OCI-LY7 (cell line): ENCODE data around the gene PEMT.

Experiments
- EZH2phosphoT487 ChIP-seq: fragments of 200-600 bp; sonication (generic); IDR thresholded peaks from 2 replicates; pipeline ENCODE4 v1.6.1; 2018; ENCODE audit warnings: low read depth, borderline replicate concordance, mild to moderate bottlenecking, mixed run types, antibody characterized with exemption, low read length, moderate library complexity, mixed read lengths
- TF ChIP-seq, protein P1 (sequence below): fragments of 200-600 bp; sonication (generic); conservative IDR thresholded peaks from 2 replicates; pipeline ENCODE4 v1.5.1; 2014; ENCODE audit warnings: mild to moderate bottlenecking, antibody characterized with exemption, low read length, moderate library complexity, mixed read lengths

DNA sequence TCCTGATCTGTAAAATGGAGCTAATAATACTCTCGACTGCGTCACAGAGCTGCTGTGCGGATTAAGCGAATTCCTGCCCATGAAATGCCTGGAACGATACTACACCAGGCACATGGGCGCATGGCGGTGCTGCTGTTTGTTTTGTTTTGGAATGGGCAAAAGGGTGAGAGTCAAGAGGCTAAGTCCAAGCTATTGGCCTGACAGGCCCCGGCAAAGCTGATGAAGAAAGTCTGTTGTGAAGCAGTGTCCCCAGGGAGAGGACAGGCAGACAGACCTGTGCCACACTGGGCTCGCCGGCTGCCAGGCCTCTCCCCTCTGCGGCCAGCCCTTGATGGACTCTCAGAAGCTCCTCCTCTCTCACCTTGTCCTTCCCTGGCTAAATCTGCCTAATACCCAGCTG, 64.0 kb downstream of the PEMT start:
- TF ChIP-seq, protein P1, sequence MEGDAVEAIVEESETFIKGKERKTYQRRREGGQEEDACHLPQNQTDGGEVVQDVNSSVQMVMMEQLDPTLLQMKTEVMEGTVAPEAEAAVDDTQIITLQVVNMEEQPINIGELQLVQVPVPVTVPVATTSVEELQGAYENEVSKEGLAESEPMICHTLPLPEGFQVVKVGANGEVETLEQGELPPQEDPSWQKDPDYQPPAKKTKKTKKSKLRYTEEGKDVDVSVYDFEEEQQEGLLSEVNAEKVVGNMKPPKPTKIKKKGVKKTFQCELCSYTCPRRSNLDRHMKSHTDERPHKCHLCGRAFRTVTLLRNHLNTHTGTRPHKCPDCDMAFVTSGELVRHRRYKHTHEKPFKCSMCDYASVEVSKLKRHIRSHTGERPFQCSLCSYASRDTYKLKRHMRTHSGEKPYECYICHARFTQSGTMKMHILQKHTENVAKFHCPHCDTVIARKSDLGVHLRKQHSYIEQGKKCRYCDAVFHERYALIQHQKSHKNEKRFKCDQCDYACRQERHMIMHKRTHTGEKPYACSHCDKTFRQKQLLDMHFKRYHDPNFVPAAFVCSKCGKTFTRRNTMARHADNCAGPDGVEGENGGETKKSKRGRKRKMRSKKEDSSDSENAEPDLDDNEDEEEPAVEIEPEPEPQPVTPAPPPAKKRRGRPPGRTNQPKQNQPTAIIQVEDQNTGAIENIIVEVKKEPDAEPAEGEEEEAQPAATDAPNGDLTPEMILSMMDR = no peak
- no peak for TF ChIP-seq EZH2phosphoT487
